Hepatocyte (in vitro differentiated cells): ENCODE data around the gene ZNF557.
"Not testable (repeated sequence)": the region's sequence is repeated elsewhere in the genome, so short reads cannot be mapped to it uniquely, and the experiment has no call there.

Experiments
- EZH2 ChIP-seq: fragments of 200-600 bp; sonication (generic); IDR thresholded peaks from 2 replicates; pipeline ENCODE4 v1.6.1; 2016; ENCODE audit warnings: antibody characterized with exemption, mild to moderate bottlenecking, borderline replicate concordance
- EZH2phosphoT487 ChIP-seq: fragments of 200-600 bp; sonication (generic); IDR thresholded peaks from one replicate; pipeline ENCODE4 v1.6.1; 2018; ENCODE audit warnings: antibody characterized with exemption, mild to moderate bottlenecking, low read depth, moderate library complexity; ENCODE audit not compliant: unreplicated experiment, severe bottlenecking
- TF ChIP-seq, protein P1 (sequence below): fragments of 200-600 bp; sonication (generic); IDR thresholded peaks from 2 replicates; pipeline ENCODE4 v1.5.1; 2016; ENCODE audit warnings: antibody characterized with exemption, mild to moderate bottlenecking; ENCODE audit not compliant: poor library complexity

- TF ChIP-seq EZH2, EZH2phosphoT487: not testable (repeated sequence)
- TF ChIP-seq, protein P1, sequence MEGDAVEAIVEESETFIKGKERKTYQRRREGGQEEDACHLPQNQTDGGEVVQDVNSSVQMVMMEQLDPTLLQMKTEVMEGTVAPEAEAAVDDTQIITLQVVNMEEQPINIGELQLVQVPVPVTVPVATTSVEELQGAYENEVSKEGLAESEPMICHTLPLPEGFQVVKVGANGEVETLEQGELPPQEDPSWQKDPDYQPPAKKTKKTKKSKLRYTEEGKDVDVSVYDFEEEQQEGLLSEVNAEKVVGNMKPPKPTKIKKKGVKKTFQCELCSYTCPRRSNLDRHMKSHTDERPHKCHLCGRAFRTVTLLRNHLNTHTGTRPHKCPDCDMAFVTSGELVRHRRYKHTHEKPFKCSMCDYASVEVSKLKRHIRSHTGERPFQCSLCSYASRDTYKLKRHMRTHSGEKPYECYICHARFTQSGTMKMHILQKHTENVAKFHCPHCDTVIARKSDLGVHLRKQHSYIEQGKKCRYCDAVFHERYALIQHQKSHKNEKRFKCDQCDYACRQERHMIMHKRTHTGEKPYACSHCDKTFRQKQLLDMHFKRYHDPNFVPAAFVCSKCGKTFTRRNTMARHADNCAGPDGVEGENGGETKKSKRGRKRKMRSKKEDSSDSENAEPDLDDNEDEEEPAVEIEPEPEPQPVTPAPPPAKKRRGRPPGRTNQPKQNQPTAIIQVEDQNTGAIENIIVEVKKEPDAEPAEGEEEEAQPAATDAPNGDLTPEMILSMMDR = not testable (repeated sequence)
These were observed 2.4 kb upstream of the ZNF557 start for GRCh38 chr19:7067122-7067521.
